Lower leg skin (tissue), 3 donors: Measurements from ENCODE around the gene CEP63.

Experiments
- CTCF ChIP-seq, 3 donors: fragments of 450-650 bp; IDR thresholded peaks; one replicate each; pipeline ENCODE4 v1.5.1; 2016; ENCODE audit warnings: antibody characterized with exemption in 3 of 3, mild to moderate bottlenecking in 3 of 3, moderate library complexity in 2 of 3
- POLR2A ChIP-seq, 2 donors: fragments of 450-650 bp; IDR thresholded peaks; one replicate each; pipeline ENCODE4 v1.6.1; 2016 to 2017; ENCODE audit warnings: antibody characterized with exemption in 2 of 2, mild to moderate bottlenecking in 1 of 2, moderate library complexity in 1 of 2

GRCh38 chr3:134504132-134504531 lies 18.3 kb downstream of the CEP63 start:
- no peak for TF ChIP-seq CTCF (IDR thresholded peaks at IDR 0.05)
- no peak for TF ChIP-seq POLR2A (IDR thresholded peaks at IDR 0.05)
